ENCODE results near the gene EZH2. TPM values are rescaled to one million over a fixed set of nuclear protein-coding genes. Genes with fewer than 3 reads are reported as not detected.

EZH2 gene
- total RNA-seq, 2 experiments from 2014 or later = 112 to 114 TPM

DNA sequence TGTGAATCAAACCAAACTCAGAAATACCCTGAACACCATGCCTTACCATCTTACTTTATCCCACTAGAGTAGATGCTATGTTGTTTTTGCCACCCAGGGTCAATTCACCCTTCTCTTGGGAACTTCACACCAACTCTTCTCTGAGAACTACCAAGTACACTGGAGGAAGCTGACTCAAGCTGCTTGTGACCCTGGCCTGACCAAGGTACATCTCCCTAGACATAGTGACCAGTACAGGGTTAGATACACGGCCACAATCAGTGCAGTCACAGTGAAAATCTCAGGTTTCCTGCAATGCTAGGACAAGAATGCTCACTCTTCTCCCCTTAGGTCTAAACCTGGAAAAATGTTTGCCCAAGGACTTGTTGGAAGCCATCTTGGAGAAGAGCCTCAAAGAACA, 31.8 kb downstream of the EZH2 start:
- Mint-ChIP-seq H3K4me3 (no peak overlapping the region), H3K27me3 (no peaks in the 10 kb centered on the region), H3K36me3 (ENCODE audit: low read depth) (peaks cover 9% of the 10 kb centered on the region), H3K9me3 (no peaks in the 10 kb centered on the region), H3K4me1 (ENCODE audit: low read depth) (peaks cover 57% of the 10 kb centered on the region), H3K27ac (no peak overlapping the region)
- TF ChIP-seq, protein P1, sequence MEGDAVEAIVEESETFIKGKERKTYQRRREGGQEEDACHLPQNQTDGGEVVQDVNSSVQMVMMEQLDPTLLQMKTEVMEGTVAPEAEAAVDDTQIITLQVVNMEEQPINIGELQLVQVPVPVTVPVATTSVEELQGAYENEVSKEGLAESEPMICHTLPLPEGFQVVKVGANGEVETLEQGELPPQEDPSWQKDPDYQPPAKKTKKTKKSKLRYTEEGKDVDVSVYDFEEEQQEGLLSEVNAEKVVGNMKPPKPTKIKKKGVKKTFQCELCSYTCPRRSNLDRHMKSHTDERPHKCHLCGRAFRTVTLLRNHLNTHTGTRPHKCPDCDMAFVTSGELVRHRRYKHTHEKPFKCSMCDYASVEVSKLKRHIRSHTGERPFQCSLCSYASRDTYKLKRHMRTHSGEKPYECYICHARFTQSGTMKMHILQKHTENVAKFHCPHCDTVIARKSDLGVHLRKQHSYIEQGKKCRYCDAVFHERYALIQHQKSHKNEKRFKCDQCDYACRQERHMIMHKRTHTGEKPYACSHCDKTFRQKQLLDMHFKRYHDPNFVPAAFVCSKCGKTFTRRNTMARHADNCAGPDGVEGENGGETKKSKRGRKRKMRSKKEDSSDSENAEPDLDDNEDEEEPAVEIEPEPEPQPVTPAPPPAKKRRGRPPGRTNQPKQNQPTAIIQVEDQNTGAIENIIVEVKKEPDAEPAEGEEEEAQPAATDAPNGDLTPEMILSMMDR (IDR thresholded peaks at IDR 0.05) = no peak
- CTCF ChIA-PET = interaction anchor here (1.0 kb wide), 1 partner anchor 15 kb away, joined by 3 read pairs; no protein-coding TSS in a partner anchor
- POLR2A ChIA-PET = no interaction called here
- intact Hi-C loops (cut with micrococcal nuclease) = no loop called here
- DNase-seq (no peak), ATAC-seq (no peak)

DNA sequence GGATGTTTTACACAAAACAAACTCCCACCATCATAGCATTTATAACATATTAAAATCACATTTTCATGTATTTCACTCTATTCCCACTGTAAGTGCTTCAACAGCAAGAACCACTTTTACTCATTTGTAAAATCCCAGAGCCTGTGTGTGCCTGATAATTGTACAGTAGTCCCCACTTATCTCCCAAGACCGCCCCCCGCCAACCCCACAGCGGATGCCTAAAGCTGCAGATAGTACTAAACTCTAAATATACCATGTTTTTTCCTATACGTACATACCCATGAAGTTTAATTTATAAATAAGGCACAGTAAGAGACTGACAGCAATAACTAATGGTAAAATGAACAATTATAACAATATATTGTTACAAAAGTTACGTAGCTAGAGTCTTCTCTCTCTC, 33.5 kb downstream of the EZH2 start:
- no peak for DNase-seq
- TF ChIP-seq, protein P1 (IDR thresholded peaks at IDR 0.05) = no peak
- Mint-ChIP-seq H3K4me3 (no peak overlapping the region), H3K4me1 (ENCODE audit: low read depth) (peaks cover 53% of the 10 kb centered on the region), H3K27ac (no peak overlapping the region), H3K9me3 (no peaks in the 10 kb centered on the region), H3K27me3 (no peaks in the 10 kb centered on the region), H3K36me3 (ENCODE audit: low read depth) (peaks cover 10% of the 10 kb centered on the region)
- CTCF ChIA-PET = interaction anchor here (1.0 to 1.4 kb wide), 4 partner anchors 22 to 155 kb away, joined by 3 to 6 read pairs (median 3); no protein-coding TSS in a partner anchor
- ATAC-seq = no peak
- intact Hi-C loops (cut with micrococcal nuclease) = no loop called here
- POLR2A ChIA-PET = no interaction called here

DNA sequence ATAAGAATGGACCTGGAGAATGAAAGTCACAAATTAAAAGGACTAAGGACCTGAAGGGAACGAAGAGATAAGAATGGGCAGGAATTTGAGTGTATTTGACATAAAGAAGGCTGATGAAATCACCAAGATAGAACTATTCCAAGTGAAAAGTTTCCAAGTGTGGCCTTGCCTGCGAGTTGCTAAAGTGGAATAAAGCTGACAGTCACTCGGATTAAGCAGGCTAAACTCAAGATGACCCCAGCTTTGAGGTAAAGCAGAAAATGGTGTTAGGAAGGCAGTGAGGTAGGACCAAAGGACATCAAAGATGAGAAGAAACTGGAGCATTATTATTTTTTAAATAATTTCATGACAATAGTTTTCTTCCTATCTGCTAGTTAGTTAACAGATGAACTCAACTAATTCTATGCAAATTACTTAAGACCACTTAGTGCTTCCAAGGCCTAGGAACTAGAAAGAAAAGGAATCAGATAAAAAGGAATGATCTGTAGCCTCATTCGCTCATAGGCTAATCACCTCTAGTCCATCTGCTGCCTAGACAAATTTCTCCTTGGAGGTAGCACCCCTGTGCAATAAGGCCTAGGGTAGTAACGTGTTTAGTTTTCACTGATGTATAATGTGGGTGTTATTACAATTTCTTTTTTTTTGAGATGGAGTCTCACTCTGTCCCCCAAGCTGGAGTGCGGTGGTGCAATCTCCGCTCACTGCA, 34.5 kb downstream of the EZH2 start:
- ChIA-PET CTCF (interaction anchor here (1.2 to 1.4 kb wide), 2 partner anchors 93 kb away, joined by 3 to 5 read pairs; no protein-coding TSS in a partner anchor), POLR2A (no interaction called here)
- Mint-ChIP-seq H3K4me3 (no peak overlapping the region), H3K27ac (no peak overlapping the region), H3K4me1 (ENCODE audit: low read depth) (peaks cover 47% of the 10 kb centered on the region), H3K36me3 (ENCODE audit: low read depth) (peaks cover 17% of the 10 kb centered on the region), H3K9me3 (no peaks in the 10 kb centered on the region), H3K27me3 (no peaks in the 10 kb centered on the region)
- TF ChIP-seq, protein P1 (IDR thresholded peaks at IDR 0.05) = no peak
- ATAC-seq (no peak), DNase-seq (no peak)
- intact Hi-C loops (cut with micrococcal nuclease) = no loop called here

DNA sequence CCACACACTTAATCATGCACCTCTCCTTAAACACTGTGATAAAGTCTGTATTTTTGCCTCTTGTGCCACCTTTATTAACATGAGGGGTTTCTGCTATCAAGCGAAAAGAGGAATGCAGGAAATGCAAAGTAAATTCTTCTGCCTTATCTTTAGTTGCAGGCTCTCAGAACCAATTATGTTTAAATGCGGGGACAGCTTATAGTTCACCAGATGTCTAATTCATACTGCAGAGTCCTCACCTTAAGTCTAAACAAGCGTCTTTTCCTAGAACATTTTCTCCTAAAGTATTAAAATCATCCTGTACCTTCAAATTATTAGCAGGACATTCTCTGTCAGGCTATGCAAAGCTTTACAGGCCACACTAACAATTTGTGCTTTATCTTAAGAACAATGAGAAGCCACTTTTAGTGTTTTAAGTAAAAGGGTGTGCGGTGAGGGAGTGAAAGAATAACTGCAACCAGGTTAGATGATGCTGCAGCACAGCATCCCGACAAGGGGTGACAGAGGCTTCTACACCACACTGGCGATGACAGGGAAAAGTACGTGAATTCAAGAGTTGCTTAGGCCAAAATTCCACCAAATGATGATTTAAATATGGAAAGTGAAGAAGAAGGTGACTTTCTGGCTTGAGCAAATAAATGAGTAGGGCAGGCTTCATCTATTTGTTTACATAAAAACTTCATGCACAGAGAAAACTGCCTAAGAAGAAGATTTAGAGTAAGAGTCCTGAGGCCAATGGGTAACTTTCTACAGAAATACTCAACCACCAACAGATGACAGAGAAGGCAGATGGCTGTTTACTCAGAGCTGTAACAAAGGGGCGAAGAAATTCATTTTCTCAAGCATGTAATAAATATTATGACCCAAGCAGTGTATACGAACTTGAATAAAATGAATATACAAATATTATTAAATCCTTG, 36.0 kb downstream of the EZH2 start:
- intact Hi-C loops (cut with micrococcal nuclease) = no loop called here
- no peak for ATAC-seq
- Mint-ChIP-seq H3K4me3 (no peak overlapping the region), H3K9me3 (no peaks in the 10 kb centered on the region), H3K4me1 (ENCODE audit: low read depth) (peaks cover 47% of the 10 kb centered on the region), H3K27ac (no peak overlapping the region), H3K27me3 (no peaks in the 10 kb centered on the region), H3K36me3 (ENCODE audit: low read depth) (peaks cover 26% of the 10 kb centered on the region)
- ChIA-PET CTCF (interaction anchor here (1.2 kb wide), 1 partner anchor 94 kb away, joined by 5 read pairs; no protein-coding TSS in a partner anchor), POLR2A (interaction anchor here (0.7 to 1.8 kb wide), 3 partner anchors 24 to 35 kb away, joined by 3 to 4 read pairs (median 4); partner anchors contain the start of gene EZH2)
- DNase-seq = no peak
- TF ChIP-seq, protein P1 (IDR thresholded peaks at IDR 0.05) = no peak
